SHP77 treated with DMSO at 0.1 percent for 48 hours (cell line): Measurements from ENCODE around the gene ACOT9.
"Not testable (repeated sequence)": the region's sequence is repeated elsewhere in the genome, so short reads cannot be mapped to it uniquely, and the experiment has no call there.

Experiments
- DNase-seq: peaks from one replicate; lab custom pipeline; 2025; lab: John Stamatoyannopoulos, UW

The ACOT9 gene

GRCh38 chrX:23765449-23765848 is 22.4 kb upstream of the ACOT9 start:
- no peak for DNase-seq

DNA sequence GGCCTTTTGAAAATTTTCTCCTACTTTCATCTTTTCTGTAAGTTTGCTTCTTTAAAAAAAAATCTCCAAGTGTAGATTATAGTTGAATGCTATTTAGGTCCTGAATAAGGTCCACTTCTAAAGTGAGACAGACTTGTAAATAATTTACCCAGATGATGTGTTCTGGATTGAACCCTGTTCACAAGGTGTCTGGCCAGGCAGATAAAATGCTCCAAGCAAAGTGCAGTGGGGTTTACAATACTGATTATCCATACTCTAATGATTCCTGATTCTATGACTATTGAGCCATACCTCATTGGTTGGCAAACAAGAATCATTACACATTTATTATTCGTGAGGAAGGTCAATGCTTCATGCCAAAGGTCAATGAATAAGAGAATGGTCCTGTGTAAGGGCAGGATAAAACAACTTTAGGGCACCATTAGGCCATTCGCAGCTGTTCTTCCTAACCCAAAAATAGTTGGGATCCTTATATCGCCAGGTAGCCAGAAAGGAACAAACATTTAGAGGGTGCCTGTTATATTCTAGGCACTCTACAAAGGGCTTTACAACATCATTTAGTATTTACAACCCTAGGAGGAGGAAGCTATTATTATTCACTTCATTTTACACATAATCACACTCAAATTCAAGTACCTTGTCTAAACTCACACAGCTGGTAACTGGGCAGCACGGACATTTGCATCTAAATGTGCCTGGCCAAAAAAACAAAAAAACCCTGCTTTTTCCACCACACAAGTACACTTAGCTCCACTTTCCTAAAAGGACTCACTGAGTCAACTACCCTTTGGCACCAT is 21.3 kb upstream of the ACOT9 start:
- no peak for DNase-seq

DNA sequence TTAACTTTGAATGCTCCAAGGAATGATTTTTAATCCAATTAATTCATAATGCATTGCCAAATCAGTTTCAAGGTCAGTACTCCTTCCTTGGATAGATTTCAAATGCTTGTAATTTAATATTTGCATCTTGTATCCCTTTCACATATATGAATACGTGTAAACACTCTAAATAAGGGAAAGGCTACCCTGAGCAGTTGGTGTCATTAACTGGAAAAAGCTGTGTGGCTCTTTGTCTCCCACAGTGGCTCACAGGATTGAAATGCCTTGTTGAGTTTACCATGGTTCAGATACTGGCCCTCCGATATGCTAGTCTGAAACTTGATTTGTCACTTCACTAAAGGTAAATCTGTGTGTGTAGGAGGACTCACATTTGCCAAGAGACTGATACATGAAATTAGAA is 16.7 kb upstream of the ACOT9 start:
- DNase-seq, result no peak

DNA sequence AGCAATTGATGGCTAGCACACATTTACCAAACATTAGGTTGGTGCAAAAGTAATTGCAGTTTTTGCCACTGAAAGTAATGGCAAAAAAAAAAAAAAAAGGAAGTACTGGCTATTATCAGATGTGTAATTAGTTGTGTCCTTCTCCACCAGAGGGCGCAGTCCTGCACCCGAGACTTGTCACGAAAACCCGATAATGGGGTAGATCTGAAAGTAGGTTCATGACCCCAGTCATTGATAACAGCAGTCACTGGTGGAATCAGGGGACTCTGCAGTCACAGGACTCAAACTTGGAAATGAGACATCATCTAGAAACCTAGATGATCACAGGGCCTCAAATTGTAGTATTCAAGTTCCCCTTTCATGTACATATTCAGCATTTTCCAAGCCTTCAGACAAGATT is 13.1 kb upstream of the ACOT9 start:
- DNase-seq, result no peak

DNA sequence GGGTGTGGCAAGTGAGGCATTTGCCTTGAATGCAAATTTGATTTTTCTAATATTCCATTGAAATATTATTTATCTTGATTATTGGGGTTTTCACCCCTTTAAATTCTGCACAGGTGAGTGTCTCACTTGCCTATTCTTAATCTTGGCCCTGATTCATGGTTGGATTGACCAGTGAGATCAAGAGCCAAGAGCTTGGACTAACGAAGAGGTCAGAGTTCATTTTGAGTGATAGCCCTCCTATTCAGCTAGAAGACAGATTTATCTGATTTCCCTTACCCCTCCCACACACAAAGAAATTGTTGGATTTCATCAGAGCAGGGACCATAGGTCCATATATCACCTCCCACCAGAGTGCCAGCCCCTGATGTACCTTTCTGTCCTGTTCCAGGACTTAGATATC is 11.6 kb upstream of the ACOT9 start:
- no peak for DNase-seq

- DNase-seq, result no peak
Measured at GRCh38 chrX:23752740-23753415, 9.8 kb upstream of the ACOT9 start.

DNA sequence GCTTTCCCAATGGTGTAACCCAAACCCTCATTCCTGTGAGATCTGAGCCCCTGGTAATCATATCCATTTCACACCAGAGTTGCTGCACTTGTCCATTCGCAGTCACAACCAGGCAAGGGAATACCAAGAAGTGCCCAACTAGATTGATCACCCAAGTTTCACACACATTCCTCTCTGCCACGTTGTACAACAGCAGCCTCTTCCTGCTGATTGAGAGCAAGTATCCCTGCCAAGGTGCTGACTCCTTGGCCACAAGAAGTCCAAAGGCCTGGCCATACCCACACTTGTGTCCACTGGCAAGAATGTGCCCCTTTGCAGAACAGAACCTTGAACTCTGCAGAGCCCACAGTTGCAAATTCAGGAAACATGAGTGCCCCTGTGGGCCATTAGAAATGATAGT is 6.5 kb upstream of the ACOT9 start:
- DNase-seq, result no peak

GRCh38 chrX:23749129-23749528 is 6.1 kb upstream of the ACOT9 start:
- DNase-seq, result no peak

DNA sequence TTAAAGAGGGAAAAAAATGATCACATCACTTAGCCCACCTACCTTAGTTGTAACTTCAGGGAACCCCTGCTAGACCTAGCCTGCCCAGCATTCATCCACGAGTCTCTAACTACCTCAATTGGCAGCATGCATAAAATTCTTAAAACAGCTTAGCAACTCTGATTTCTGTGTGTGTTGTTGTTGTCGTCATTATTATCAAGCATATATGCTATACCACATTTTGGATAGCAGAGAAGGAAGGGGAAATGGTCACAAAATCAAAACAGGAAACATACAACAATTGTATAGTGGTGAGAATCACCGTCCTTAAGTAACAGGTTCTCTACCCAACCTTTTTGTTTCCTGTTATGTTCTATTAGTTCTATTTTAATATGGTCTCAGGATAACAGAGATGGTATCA is 2.7 kb upstream of the ACOT9 start:
- DNase-seq, result no peak

GRCh38 chrX:23743623-23743971 is 521 bp upstream of the ACOT9 start:
- not testable (repeated sequence) for DNase-seq

DNA sequence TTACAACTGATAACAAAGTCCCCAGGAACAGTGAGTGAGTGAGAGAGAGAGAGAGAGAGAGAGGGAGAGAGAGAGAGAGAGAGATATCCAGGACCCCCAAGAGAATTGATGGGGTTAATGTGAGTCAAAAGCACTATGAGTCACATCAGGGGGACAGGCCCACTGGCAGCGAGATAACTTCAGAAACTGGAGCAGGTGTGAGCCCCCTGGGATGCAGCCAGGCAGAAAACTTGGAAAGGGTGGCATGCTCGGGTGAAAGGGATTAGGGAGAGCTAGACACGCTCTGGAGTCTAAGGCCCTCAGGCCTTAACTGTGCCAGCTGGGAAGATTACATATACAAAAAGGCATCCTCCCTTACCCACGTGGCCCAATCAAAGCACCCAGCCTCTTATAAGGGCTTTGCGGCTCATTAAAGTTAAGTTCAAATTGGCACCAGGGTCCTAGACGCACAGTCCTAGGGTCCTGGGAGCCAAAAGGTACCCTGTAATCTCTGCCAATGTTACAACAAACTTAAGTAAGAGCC is 841 bp downstream of the ACOT9 start:
- no peak for DNase-seq

- DNase-seq, result no peak
Measured at GRCh38 chrX:23737413-23737812, 5.7 kb downstream of the ACOT9 start.

DNA sequence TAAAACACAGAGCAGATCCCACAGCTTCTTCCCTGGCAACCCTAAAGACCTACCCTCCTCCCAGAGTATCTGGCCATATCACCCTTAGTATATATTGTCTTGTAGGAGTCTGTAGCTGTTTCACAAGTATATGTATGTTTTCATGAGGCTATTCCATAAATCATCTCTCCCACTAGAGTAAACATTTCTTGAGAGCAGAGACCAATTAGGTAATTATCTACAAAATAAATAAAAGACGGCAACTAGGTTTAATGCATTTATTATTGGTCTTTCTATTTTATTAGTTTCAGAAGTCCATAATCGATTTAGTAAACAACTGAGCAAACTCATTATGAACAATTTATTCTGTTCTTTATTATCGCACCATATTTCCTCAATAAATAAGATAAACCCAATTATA is 7.0 kb downstream of the ACOT9 start:
- DNase-seq, result no peak

DNA sequence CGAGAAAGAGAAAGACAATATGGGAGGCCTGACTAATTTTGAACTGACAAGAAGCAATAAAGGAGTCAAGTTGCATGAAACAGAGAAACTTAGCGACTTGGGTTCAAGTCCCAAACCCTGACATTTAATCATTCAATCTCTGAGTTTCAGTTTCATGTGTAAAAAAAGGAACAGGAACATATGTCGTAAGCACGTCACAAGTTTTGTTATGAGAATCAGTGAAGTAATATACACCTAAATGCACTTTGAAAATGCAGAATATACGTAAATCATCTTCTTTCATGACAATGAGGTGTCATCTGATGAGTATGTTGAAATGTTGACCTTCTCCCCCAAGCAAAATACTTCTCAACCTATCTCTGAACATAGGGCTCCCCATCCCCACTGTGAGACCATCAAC is 10.4 kb downstream of the ACOT9 start:
- no peak for DNase-seq

GRCh38 chrX:23731951-23732350 is 11.1 kb downstream of the ACOT9 start:
- no peak for DNase-seq

DNA sequence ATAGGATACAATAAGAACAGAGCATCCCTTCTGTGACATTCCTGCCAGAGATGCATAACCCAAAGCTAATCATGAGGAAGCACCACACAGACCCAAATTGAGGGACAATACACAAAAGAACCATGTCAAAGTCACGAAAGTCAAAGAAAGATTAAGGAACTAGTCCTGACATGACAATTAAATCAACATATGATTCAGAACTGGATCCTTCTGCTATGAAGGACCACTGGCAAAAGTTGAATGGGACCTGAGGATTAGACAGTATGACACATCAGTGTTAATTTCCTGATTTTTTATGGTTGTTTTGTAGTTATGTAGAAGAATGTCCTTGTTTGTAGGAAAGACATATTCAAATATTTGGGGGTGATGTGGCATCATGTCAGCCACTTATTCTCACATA is 13.9 kb downstream of the ACOT9 start:
- DNase-seq, result no peak

DNA sequence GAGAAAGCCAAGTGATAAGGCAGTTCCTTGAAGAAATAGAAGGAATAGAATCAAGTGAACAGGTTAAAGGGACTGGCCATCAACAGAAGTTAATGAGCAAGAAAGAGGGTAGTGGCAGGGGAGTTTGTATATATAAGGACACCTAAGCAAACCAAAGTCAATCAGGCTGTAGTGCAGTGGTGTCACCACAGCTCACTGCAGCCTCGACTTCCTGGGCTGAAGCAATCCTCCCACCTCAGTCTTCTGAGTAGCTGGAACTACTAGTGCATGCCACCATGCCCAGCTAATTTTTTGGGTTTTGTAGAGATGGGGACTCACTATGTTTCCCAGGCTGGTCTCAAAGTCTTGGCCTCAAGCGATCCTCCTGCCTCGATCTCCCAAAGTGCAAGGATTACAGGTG is 15.9 kb downstream of the ACOT9 start:
- DNase-seq, result no peak

DNA sequence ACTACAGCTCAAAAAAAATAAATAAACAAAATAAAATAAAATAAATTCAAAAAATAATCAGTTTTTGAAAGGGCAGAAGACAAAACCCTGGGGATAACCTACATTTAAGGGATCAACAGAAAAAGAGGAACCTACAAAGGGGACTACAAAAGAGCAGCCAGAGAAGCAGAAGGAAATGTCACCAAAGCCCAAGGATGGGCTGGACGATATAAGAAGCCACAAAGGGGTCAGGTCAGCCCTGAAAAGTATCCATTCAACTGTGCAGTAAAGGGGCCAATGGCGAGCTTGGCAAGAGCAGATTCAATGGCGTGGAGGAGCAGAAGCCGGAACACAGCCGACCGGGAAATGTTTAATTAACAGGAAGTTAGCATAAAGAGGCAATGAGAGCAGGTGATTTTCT is 16.9 kb downstream of the ACOT9 start:
- DNase-seq, result no peak

DNA sequence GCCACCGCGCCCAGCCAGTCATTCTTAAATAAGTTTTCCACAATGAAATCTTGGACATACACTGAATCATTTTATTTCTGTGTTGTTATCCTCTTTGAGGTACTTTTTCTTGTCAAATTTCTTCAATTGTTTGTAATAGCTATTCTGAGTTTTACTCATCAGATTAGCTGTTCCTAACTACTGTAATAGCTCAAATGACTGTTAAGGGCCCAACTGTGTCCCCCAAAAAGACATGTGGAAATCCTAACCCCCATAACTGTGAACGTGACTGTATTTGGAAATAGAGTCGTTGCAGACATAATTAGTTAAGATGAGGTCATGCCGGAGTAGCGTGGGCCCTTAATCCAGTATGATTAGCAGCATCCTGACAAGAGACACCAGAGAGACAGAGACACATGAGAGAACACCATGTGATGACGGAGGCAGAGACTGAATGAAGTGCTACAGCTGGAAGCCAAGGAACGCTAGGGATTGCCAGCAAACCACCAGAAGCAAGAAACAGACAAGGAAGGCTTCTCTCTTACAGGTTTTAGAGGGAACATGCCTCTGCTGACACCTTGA is 22.9 kb downstream of the ACOT9 start:
- no peak for DNase-seq

GRCh38 chrX:23705235-23705634 is 37.8 kb downstream of the ACOT9 start:
- no peak for DNase-seq

DNA sequence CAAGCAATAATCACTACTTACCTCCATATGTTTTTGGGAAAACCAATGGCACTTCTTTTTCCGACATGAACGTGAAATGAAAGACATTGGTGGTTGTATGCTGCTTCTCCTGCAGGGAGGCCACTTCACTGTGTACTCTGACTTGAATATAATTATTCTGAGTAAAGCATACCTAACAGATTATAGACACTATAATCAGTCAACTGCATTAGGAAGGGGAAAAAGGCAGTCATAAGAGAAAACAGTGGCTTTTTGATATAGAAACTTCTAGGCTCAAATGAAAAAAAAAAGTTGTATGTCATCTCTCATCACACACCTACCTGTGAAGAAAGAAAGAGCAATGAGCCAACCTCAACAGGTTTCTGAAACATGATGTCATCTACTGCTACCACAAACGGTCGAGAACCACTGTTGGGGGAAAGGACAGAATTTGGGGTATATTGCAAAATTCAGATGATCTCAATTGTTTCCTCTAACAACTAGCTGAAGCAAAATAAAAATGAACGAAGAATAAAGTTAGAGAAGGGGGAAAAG is 38.3 kb downstream of the ACOT9 start:
- DNase-seq, result no peak

- DNase-seq, result no peak
Measured at GRCh38 chrX:23699636-23700194, 43.4 kb downstream of the ACOT9 start.

DNA sequence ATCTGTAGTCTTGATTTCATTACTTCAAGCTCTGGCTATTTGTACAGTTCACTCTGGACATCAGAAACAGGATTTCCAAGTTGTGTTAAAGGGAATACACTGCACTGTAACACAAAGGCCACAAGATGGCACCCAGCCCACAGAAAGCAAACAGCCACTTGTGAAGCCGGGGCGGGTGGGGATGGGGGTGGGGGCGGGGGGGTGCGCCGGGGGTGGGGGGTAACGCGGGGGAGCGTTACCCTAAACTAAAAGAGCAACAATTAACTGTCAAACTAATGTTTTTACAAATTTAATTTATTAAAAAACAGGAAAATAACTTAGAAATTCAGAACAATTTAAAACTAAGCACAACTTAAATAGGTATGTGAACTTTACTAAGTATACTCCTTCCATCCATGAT is 48.5 kb downstream of the ACOT9 start:
- DNase-seq, result peak; percentile 4
